ENCODE data around the gene LZTR1. TPM values are rescaled to one million over a fixed set of nuclear protein-coding genes. Genes with fewer than 3 reads are reported as not detected.

The LZTR1 gene
- total and polyA plus RNA-seq, 2 experiments from 2014 or later = 9.2 to 39.9 TPM

- no peaks in the 10 kb centered on the region for H3K36me3 ChIP-seq (ENCODE audit: insufficient read depth)
- 0 out of 2 replicates have a peak, but pooled peaks cover 3% of the 10 kb centered on the region for H4K20me1 ChIP-seq (replicated peaks; ENCODE audit: insufficient read depth)
Measured at GRCh38 chr22:20962491-20962945, 19.6 kb upstream of the LZTR1 start.

DNA sequence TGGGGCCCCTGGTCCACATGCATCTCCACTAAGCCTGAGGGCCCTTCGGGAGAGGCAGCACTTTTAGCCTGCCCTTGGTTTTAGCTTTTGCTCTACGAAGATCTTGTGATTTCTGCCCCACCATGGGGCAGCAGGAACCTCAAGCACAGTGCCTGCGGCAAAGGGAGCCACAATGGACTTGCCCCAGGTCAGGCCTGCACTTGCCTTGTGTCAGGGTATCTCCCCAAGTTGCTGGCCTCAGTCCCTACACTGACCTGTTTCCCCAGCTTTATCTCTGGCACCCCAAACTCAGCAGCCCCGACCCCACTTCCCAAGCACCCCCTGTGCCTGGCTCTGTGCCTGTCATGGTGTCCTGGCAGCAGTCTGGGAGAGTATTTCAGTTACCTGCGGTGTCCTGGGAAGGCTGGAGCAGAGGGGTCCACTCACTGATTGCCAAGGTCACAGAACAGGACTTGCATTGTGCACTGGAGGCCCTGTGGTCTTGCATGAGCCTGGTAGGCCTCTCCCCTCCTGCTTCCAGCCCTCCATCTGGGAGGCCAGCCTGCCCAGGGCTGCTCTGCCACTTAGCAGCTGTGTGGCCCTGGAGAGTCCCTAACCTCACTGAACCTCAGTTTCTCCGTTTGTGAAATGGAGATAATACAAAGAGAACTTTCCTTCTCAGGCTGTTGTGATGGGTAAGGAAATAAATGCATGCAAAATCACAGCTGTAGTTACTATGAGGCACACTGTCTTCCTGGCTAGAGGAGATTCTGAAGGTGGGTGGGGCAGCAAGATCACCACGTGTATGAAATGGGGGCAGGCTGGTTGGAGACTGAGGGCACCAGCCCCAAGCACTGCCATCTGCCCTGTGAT lies 18.7 kb upstream of the LZTR1 start:
- TF ChIP-seq ZNF114 (CRISPR knock-in tag; IDR thresholded peaks at IDR 0.05) (no peak), EZH2phosphoT487 (IDR thresholded peaks at IDR 0.05; ENCODE audit: unreplicated experiment) (no peak), JUNB (IDR thresholded peaks at IDR 0.05; ENCODE audit: unreplicated experiment) (no peak), ZNF331 (CRISPR knock-in tag; IDR thresholded peaks at IDR 0.05; ENCODE audit: low read depth) (no peak), ZNF462 (CRISPR knock-in tag; IDR thresholded peaks at IDR 0.05) (no peak), EZH2 (IDR thresholded peaks at IDR 0.05; ENCODE audit: low read depth, unreplicated experiment) (no peak)
- TF ChIP-seq, protein P1, sequence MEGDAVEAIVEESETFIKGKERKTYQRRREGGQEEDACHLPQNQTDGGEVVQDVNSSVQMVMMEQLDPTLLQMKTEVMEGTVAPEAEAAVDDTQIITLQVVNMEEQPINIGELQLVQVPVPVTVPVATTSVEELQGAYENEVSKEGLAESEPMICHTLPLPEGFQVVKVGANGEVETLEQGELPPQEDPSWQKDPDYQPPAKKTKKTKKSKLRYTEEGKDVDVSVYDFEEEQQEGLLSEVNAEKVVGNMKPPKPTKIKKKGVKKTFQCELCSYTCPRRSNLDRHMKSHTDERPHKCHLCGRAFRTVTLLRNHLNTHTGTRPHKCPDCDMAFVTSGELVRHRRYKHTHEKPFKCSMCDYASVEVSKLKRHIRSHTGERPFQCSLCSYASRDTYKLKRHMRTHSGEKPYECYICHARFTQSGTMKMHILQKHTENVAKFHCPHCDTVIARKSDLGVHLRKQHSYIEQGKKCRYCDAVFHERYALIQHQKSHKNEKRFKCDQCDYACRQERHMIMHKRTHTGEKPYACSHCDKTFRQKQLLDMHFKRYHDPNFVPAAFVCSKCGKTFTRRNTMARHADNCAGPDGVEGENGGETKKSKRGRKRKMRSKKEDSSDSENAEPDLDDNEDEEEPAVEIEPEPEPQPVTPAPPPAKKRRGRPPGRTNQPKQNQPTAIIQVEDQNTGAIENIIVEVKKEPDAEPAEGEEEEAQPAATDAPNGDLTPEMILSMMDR (conservative IDR thresholded peaks at IDR 0.05; ENCODE audit: low read depth in 2 of 2) = no peak
- ATAC-seq (no peak), DNase-seq (ENCODE audit: low spot score) (no peak)
- H3F3A ChIP-seq (replicated peaks; ENCODE audit: low read depth) = no peaks in the 10 kb centered on the region
- no peaks in the 10 kb centered on the region for H3K79me2 ChIP-seq (replicated peaks; ENCODE audit: insufficient read depth)
- peak overlapping the region; percentile 36; the same call in 2 of the 3 replicates for H3K4me3 Mint-ChIP-seq
- H3K27me3 Mint-ChIP-seq (ENCODE audit: insufficient read depth, low read depth, poor library complexity) = peaks cover 68% of the 10 kb centered on the region
- 0 out of 2 replicates have a peak, but pooled peaks cover 3% of the 10 kb centered on the region for H4K20me1 ChIP-seq (replicated peaks; ENCODE audit: insufficient read depth)
- H3K9me3 Mint-ChIP-seq = 0 out of 3 replicates have a peak, but pooled peaks cover 2% of the 10 kb centered on the region
- no peak overlapping the region for H3K4me3 ChIP-seq
- H3K36me3 Mint-ChIP-seq (ENCODE audit: low read depth) = no peaks in the 10 kb centered on the region; the same call in 2 of the 3 replicates
- peaks cover 3% of the 10 kb centered on the region; the same call in 1 of the 2 replicates for H3K4me1 ChIP-seq (ENCODE audit: insufficient read depth)
- peaks cover 67% of the 10 kb centered on the region for H3K27me3 ChIP-seq (ENCODE audit: insufficient read depth)
- no peak overlapping the region for H3K4me2 ChIP-seq
- H3K27ac Mint-ChIP-seq = no peak overlapping the region
- no peak overlapping the region for H2AFZ ChIP-seq
- no peak overlapping the region for H3K27ac ChIP-seq (ENCODE audit: low read depth)
- no peaks in the 10 kb centered on the region for H3K36me3 ChIP-seq (ENCODE audit: insufficient read depth)
- H3K9me2 ChIP-seq (ENCODE audit: insufficient read depth) = no peaks in the 10 kb centered on the region
- peaks cover 19% of the 10 kb centered on the region for H3K4me1 Mint-ChIP-seq

More at GRCh38 chr22:20962491-20962945, 19.6 kb upstream of the LZTR1 start:
- Histone ChIP-seq H3K9me2 (ENCODE audit: insufficient read depth) (no peaks in the 10 kb centered on the region), H3K27ac (ENCODE audit: low read depth) (no peak overlapping the region), H3K79me2 (replicated peaks; ENCODE audit: insufficient read depth) (no peaks in the 10 kb centered on the region), H3K27me3 (ENCODE audit: insufficient read depth) (peaks cover 64% of the 10 kb centered on the region), H3K4me3 (no peak overlapping the region), H3K4me2 (no peak overlapping the region), H3K4me1 (ENCODE audit: insufficient read depth) (peaks cover 3% of the 10 kb centered on the region; the same call in 1 of the 2 replicates), H2AFZ (no peak overlapping the region), H3F3A (replicated peaks; ENCODE audit: low read depth) (peaks cover 5% of the 10 kb centered on the region; the same call in 1 of the 2 replicates)
- no peak for ATAC-seq
- Mint-ChIP-seq H3K27ac (no peak overlapping the region), H3K4me3 (no peak overlapping the region), H3K36me3 (ENCODE audit: low read depth) (no peaks in the 10 kb centered on the region; the same call in 2 of the 3 replicates), H3K27me3 (ENCODE audit: insufficient read depth, low read depth, poor library complexity) (peaks cover 63% of the 10 kb centered on the region), H3K4me1 (peaks cover 16% of the 10 kb centered on the region), H3K9me3 (0 out of 3 replicates have a peak, but pooled peaks cover 2% of the 10 kb centered on the region)
- DNase-seq (ENCODE audit: low spot score) = no peak
- TF ChIP-seq, protein P1 (conservative IDR thresholded peaks at IDR 0.05; ENCODE audit: low read depth in 2 of 2) = no peak
- no peak for TF ChIP-seq CREB1 (CRISPR knock-in tag; IDR thresholded peaks at IDR 0.05; ENCODE audit: low read depth)
